Liver (tissue), 9 donors: ENCODE measurements around the gene GSK3B. TPM values are rescaled to one million over a fixed set of nuclear protein-coding genes. Genes with fewer than 3 reads are reported as not detected.

Experiments used
- DNase-seq: peaks from one replicate; pipeline ENCODE4 v3.0.0-alpha.2; 2017; ENCODE audit warnings: low spot score
- H3K27ac ChIP-seq, 2 donors: one replicate each; pipeline ENCODE4 v1.7.0; 2013; ENCODE audit warnings: inconsistent platforms in 2 of 2, low read length in 2 of 2, control low read depth in 1 of 2, low read depth in 1 of 2, mild to moderate bottlenecking in 1 of 2
- H3K27me3 ChIP-seq, 4 donors: one replicate each; pipeline versions ENCODE4 v1.6.1 to v1.7.0; 2013; ENCODE audit warnings: low read length in 3 of 4, inconsistent platforms in 1 of 4, mild to moderate bottlenecking in 1 of 4, moderate library complexity in 1 of 4; ENCODE audit not compliant: control insufficient read depth in 4 of 4, insufficient read depth in 4 of 4
- H3K36me3 ChIP-seq, 4 donors: one replicate each; pipeline versions ENCODE4 v1.6.1 to v1.7.0; 2013; ENCODE audit warnings: low read length in 3 of 4, mild to moderate bottlenecking in 3 of 4, low read depth in 1 of 4, moderate library complexity in 1 of 4; ENCODE audit not compliant: control insufficient read depth in 4 of 4, insufficient read depth in 3 of 4
- H3K4me1 ChIP-seq, 4 donors: one replicate each; pipeline versions ENCODE4 v1.6.1 to v1.7.0; 2013; ENCODE audit warnings: low read length in 3 of 4, mild to moderate bottlenecking in 3 of 4, moderate library complexity in 1 of 4; ENCODE audit not compliant: control insufficient read depth in 4 of 4, insufficient read depth in 4 of 4
- H3K4me3 ChIP-seq, 3 donors: one replicate each; pipeline versions ENCODE4 v1.6.1 to v1.7.0; 2013; ENCODE audit warnings: low read length in 3 of 3, control low read depth in 1 of 3, low read depth in 1 of 3, mild to moderate bottlenecking in 1 of 3
- H3K9ac ChIP-seq, 2 donors: one replicate each; pipeline ENCODE4 v1.7.0; 2013; ENCODE audit warnings: low read length in 2 of 2, mild to moderate bottlenecking in 2 of 2, moderate library complexity in 2 of 2, control low read depth in 1 of 2, low read depth in 1 of 2
- H3K9me3 ChIP-seq, 4 donors: one replicate each; pipeline versions ENCODE4 v1.6.1 to v1.7.0; 2013; ENCODE audit warnings: low read length in 3 of 4; ENCODE audit not compliant: control insufficient read depth in 4 of 4
- EGR1 ChIP-seq, 2 donors: IDR thresholded peaks; 2 replicates each; pipeline ENCODE4 v1.6.1; 2016 to 2018; ENCODE audit warnings: antibody characterized with exemption in 2 of 2, low read depth in 2 of 2
- FOXA1 ChIP-seq: IDR thresholded peaks from 2 replicates; pipeline ENCODE4 v1.6.1; 2016; ENCODE audit warnings: antibody characterized with exemption
- FOXA2 ChIP-seq: IDR thresholded peaks from 2 replicates; pipeline ENCODE4 v1.6.1; 2016; ENCODE audit warnings: antibody characterized with exemption
- GABPA ChIP-seq, 2 donors: IDR thresholded peaks in 1 of 2; conservative IDR thresholded peaks in 1 of 2; 2 replicates each; pipeline ENCODE4 v1.6.1; 2016; ENCODE audit warnings: antibody characterized with exemption in 2 of 2, mild to moderate bottlenecking in 1 of 2, moderate library complexity in 1 of 2
- HNF4A ChIP-seq, 2 donors: conservative IDR thresholded peaks; 2 replicates each; pipeline ENCODE4 v1.6.1; 2016; ENCODE audit warnings: antibody characterized with exemption in 2 of 2, mild to moderate bottlenecking in 2 of 2
- HNF4G ChIP-seq: IDR thresholded peaks from 2 replicates; pipeline ENCODE4 v1.6.1; 2016; ENCODE audit warnings: antibody characterized with exemption
- JUND ChIP-seq, 2 donors: IDR thresholded peaks; 2 replicates each; pipeline ENCODE4 v1.6.1; 2016; ENCODE audit warnings: antibody characterized with exemption in 2 of 2
- NR2F2 ChIP-seq: IDR thresholded peaks from 2 replicates; pipeline ENCODE4 v1.6.1; 2016; ENCODE audit warnings: antibody characterized with exemption
- RAD21 ChIP-seq, 2 donors: IDR thresholded peaks; 2 replicates each; pipeline ENCODE4 v1.6.1; 2016; ENCODE audit warnings: antibody characterized with exemption in 2 of 2, mild to moderate bottlenecking in 2 of 2
- RXRA ChIP-seq, 2 donors: IDR thresholded peaks; 2 replicates each; pipeline ENCODE4 v1.6.1; 2017 to 2018; ENCODE audit warnings: antibody characterized with exemption in 2 of 2, mild to moderate bottlenecking in 1 of 2
- SP1 ChIP-seq: IDR thresholded peaks from 2 replicates; pipeline ENCODE4 v1.6.1; 2018; ENCODE audit warnings: antibody characterized with exemption, mild to moderate bottlenecking
- TAF1 ChIP-seq: conservative IDR thresholded peaks from 2 replicates; pipeline ENCODE4 v1.6.1; 2016; ENCODE audit warnings: antibody characterized with exemption, mild to moderate bottlenecking
- YY1 ChIP-seq: IDR thresholded peaks from 2 replicates; pipeline ENCODE4 v1.6.1; 2016; ENCODE audit warnings: antibody characterized with exemption, mild to moderate bottlenecking
- WGBS: extraction: QIAGEN DNeasy Blood & Tissue Kit; methylation state at CpG from one replicate; pipeline ENCODE4 v1.1.7; 2013; 5-methylcytosine and 5-hydroxymethylcytosine counted together
- polyA plus RNA-seq, 2 donors: library from polyadenylated mRNA; stranded (reverse) in 1 of 2; unstranded in 1 of 2; fragments of 200-250 nt in 1 of 2; fragments of >200 nt in 1 of 2; fragmentation: Nextera tagmentation in 1 of 2; extraction: Ambion mirVana in 1 of 2; gene quantifications; one replicate each; pipeline versions ENCODE4 v1.2.1 to v1.2.3, GENCODE V29; 2013 to 2015
- total RNA-seq, 2 donors: library from RNA; depleted of rRNA; stranded (reverse); fragments of >200 nt; gene quantifications; one replicate each; pipeline ENCODE4 v1.2.3, GENCODE V29; 2014
- TF ChIP-seq, protein P1 (sequence below): IDR thresholded peaks from 2 replicates; pipeline ENCODE4 v1.6.1; 2016; ENCODE audit warnings: antibody characterized with exemption
- TF ChIP-seq, protein P2 (sequence below): IDR thresholded peaks from 2 replicates; pipeline ENCODE4 v1.6.1; 2016; ENCODE audit warnings: antibody characterized with exemption, mild to moderate bottlenecking
- TF ChIP-seq, protein P3 (sequence below): fragments of 150-350 bp; IDR thresholded peaks from 2 replicates; pipeline ENCODE4 v1.5.1; 2017; ENCODE audit warnings: improper control_type of control experiment, low read depth, low read length; ENCODE audit not compliant: missing input control
- donor health status: healthy.
- donor health status: healthy.
- donor health status: healthy.
- donor health status: healthy.
- donor health status: healthy.

Gene GSK3B
- total and polyA plus RNA-seq, 4 donors: 10.5 to 20.8 (median 18.5) TPM

DNA sequence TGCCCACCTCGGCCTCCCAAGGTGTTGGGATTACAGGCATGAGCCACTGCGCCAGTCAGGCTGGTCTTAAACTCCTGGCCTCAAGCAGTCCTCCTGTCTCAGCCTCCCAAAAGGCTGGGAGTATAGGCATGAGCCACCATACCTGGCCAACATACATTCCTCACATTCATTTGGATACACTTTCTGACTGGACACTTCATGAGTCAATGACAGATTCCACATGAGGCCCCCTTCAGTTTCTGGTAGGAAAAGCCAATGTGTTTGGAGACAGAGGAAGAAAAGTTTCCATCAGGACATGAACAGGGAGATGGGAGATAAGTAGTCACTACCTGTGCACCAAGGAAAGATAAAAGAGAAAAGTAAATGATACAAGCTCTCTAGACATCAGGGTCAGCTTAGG lies 49.4 kb upstream of the GSK3B start:
- Histone ChIP-seq H3K27me3 (no peaks in the 10 kb centered on the region), H3K27ac (no peak overlapping the region), H3K36me3 (no peaks in the 10 kb centered on the region), H3K4me1 (no peaks in the 10 kb centered on the region), H3K9ac (no peak overlapping the region), H3K4me3 (no peak overlapping the region), H3K9me3 (no peaks in the 10 kb centered on the region)
- WGBS: 96% methylated on average over 2 of the region's 2 CpGs
- TF ChIP-seq HNF4A (conservative IDR thresholded peaks at IDR 0.05) (no peak), FOXA1 (no peak), JUND (IDR thresholded peaks at IDR 0.05) (no peak), RXRA (IDR thresholded peaks at IDR 0.05) (no peak)
- DNase-seq: no peak

DNA sequence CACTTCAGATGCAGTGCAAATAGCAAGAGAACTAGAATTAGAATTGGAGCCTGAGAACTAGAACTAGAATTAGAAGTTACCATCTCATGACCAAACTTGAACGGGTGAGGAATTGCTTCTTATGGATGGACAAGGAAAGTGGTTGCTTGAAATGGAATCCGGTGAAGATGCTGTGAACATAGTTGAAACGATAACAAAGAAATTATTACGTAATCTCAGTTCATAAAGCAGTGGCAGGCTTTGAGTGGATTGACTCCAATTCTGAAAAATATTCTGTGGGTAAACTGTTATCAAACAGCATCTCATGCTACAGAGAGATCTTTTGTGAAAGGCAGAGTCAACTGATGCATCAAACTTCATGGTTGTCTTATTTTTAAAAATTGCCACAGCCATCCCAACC lies 48.0 kb upstream of the GSK3B start:
- no peak overlapping the region for H3K4me3 ChIP-seq
- no peaks in the 10 kb centered on the region for H3K9me3 ChIP-seq
- H3K27ac ChIP-seq: no peak overlapping the region
- DNase-seq: no peak
- H3K27me3 ChIP-seq: no peaks in the 10 kb centered on the region
- no peaks in the 10 kb centered on the region for H3K4me1 ChIP-seq
- H3K36me3 ChIP-seq: no peaks in the 10 kb centered on the region
- 82% methylated on average over 4 of the region's 4 CpGs for WGBS
- TF ChIP-seq TAF1: no peak
- TF ChIP-seq FOXA1: no peak
- TF ChIP-seq, protein P1, sequence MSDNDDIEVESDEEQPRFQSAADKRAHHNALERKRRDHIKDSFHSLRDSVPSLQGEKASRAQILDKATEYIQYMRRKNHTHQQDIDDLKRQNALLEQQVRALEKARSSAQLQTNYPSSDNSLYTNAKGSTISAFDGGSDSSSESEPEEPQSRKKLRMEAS: no peak
- TF ChIP-seq, protein P2, sequence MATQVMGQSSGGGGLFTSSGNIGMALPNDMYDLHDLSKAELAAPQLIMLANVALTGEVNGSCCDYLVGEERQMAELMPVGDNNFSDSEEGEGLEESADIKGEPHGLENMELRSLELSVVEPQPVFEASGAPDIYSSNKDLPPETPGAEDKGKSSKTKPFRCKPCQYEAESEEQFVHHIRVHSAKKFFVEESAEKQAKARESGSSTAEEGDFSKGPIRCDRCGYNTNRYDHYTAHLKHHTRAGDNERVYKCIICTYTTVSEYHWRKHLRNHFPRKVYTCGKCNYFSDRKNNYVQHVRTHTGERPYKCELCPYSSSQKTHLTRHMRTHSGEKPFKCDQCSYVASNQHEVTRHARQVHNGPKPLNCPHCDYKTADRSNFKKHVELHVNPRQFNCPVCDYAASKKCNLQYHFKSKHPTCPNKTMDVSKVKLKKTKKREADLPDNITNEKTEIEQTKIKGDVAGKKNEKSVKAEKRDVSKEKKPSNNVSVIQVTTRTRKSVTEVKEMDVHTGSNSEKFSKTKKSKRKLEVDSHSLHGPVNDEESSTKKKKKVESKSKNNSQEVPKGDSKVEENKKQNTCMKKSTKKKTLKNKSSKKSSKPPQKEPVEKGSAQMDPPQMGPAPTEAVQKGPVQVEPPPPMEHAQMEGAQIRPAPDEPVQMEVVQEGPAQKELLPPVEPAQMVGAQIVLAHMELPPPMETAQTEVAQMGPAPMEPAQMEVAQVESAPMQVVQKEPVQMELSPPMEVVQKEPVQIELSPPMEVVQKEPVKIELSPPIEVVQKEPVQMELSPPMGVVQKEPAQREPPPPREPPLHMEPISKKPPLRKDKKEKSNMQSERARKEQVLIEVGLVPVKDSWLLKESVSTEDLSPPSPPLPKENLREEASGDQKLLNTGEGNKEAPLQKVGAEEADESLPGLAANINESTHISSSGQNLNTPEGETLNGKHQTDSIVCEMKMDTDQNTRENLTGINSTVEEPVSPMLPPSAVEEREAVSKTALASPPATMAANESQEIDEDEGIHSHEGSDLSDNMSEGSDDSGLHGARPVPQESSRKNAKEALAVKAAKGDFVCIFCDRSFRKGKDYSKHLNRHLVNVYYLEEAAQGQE: no peak
- TF ChIP-seq FOXA2: no peak
- no peak overlapping the region for H3K9ac ChIP-seq

DNA sequence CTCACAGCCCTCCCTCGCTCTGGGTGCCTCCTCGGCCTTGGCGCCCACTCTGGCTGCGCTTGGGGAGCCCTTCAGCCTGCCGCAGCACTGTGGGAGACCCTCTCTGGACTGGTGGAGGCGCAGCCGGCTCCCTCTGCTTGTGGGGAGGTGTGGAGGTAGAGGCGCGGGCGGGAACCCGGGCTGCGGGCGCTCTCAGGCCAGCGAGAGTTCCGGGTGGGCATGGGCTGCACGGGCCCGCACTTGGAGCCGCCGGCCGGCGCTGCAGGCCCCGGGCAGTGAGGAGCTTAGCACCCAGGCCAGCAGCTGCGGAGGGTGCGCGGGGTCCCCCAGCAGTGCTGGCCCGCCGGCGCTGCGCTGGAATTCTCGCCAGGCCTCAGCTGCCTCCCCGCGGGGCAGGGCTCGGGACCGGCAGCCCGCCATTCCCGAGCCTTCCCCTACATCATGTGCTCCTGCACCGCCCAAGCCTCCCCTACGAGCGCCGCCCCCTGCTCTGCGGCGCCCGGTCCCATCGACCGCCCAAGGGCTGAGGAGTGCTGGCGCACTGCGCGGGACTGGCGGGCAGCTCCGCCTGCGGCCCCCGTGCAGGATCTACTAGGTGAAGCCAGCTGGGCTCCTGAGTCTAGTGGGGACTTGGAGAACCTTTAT lies 46.0 kb upstream of the GSK3B start:
- Histone ChIP-seq H3K9ac (no peak overlapping the region), H3K27ac (no peak overlapping the region), H3K36me3 (no peaks in the 10 kb centered on the region), H3K4me1 (no peaks in the 10 kb centered on the region), H3K27me3 (no peaks in the 10 kb centered on the region), H3K9me3 (no peaks in the 10 kb centered on the region), H3K4me3 (no peak overlapping the region)
- 98% methylated on average over 52 of the region's 52 CpGs for WGBS
- DNase-seq: no peak
- TF ChIP-seq, protein P2: no peak
- no peak for TF ChIP-seq FOXA2
- TF ChIP-seq, protein P1: no peak
- no peak for TF ChIP-seq JUND (IDR thresholded peaks at IDR 0.05)
- TF ChIP-seq TAF1: no peak
- no peak for TF ChIP-seq YY1
- TF ChIP-seq FOXA1: no peak
- no peak for TF ChIP-seq HNF4G
- TF ChIP-seq GABPA (IDR thresholded peaks at IDR 0.05 in 1 of 2, conservative IDR thresholded peaks at IDR 0.05 in 1 of 2): no peak
- no peak for TF ChIP-seq NR2F2
- TF ChIP-seq SP1: no peak
- TF ChIP-seq HNF4A (conservative IDR thresholded peaks at IDR 0.05): no peak
- no peak for TF ChIP-seq EGR1 (IDR thresholded peaks at IDR 0.05; ENCODE audit: low read depth in 2 of 2)
- no peak for TF ChIP-seq RAD21 (IDR thresholded peaks at IDR 0.05)
- TF ChIP-seq, protein P3, sequence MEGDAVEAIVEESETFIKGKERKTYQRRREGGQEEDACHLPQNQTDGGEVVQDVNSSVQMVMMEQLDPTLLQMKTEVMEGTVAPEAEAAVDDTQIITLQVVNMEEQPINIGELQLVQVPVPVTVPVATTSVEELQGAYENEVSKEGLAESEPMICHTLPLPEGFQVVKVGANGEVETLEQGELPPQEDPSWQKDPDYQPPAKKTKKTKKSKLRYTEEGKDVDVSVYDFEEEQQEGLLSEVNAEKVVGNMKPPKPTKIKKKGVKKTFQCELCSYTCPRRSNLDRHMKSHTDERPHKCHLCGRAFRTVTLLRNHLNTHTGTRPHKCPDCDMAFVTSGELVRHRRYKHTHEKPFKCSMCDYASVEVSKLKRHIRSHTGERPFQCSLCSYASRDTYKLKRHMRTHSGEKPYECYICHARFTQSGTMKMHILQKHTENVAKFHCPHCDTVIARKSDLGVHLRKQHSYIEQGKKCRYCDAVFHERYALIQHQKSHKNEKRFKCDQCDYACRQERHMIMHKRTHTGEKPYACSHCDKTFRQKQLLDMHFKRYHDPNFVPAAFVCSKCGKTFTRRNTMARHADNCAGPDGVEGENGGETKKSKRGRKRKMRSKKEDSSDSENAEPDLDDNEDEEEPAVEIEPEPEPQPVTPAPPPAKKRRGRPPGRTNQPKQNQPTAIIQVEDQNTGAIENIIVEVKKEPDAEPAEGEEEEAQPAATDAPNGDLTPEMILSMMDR: no peak
- no peak for TF ChIP-seq RXRA (IDR thresholded peaks at IDR 0.05)
